Left renal pelvis (tissue), 4 donors: Measurements from ENCODE around the gene SMIM27. TPM values are rescaled to one million over a fixed set of nuclear protein-coding genes. Genes with fewer than 3 reads are reported as not detected.

Source experiments
- DNase-seq, 4 donors: peaks; one replicate each; pipeline ENCODE4 v3.0.0-alpha.2; 2013; ENCODE audit warnings: low read depth in 4 of 4, low spot score in 3 of 4
- polyA plus RNA-seq, 4 donors: library from polyadenylated mRNA; unstranded; fragments of 120-200 nt; gene quantifications; one replicate each; pipeline ENCODE4 v1.2.1, GENCODE V29; 2013; ENCODE audit not compliant: insufficient read length in 4 of 4

SMIM27 gene
- polyA plus RNA-seq, 4 donors = 12.6 to 21.7 (median 17.0) TPM

DNA sequence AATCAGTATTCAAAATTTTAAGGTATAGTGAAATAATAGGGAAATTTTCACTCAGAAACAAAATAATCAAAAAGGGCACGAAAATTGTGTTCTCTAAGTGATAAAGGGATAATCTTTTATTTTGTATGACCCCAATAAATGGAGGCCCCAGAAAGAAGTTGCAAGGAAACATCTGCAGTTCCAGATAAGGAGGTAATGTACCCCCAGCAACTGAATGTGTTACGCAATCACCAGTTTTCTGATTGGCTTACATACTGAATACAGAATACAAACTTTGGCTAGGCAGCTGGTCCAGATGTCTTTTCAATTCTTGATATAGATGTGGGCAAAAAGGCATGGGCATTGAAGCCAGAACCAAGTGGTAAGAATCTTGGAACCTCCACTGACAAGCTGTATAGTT is 2.0 kb downstream of the SMIM27 start:
- no peak for DNase-seq

- DNase-seq = no peak
Measured at GRCh38 chr9:32554591-32554990, 2.5 kb downstream of the SMIM27 start.

GRCh38 chr9:32558408-32558934 is 6.3 kb downstream of the SMIM27 start:
- DNase-seq = no peak

DNA sequence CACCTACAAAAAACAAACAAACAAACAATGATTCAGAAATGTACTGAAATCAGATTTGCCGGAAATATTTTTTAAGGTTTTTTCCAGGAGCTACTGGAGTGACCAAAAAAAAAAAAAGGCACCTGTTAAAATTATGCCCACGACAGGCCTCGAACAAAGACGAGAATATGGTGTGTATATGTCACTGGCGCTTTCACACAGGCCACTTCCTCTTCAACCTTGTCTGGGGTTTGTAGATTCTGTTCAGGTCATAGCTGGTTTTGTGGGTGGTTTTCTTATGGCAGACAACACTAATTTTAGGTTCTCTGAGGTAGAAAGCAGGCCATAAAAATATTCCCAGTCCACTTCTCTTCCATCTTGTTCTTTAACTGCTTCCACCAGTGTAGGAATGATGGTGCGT is 13.8 kb downstream of the SMIM27 start:
- DNase-seq = no peak

GRCh38 chr9:32566770-32567169 is 14.6 kb downstream of the SMIM27 start:
- DNase-seq = no peak

DNA sequence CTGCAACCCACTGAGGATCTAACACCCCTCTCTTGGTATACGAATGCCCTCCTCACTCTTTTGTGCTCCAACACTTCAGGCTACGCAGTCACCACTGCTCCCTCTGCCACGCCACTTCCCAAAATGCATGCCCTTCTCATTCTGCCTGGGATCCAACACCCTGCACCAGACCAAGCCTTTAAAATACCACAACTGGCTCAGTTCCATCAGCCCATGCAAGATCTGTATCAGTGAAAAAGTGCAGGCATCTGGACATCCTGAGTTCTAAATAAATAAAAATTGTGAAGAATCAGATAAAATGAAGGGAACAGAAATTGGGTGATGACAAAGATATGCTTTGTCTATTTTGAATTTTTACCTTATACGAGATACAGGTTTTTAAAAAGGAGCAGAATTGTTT is 18.1 kb downstream of the SMIM27 start:
- DNase-seq = no peak

GRCh38 chr9:32571969-32572899 is 20.1 kb downstream of the SMIM27 start:
- DNase-seq = peak in 3 of 4 donors; percentile 41 to 43 (median 42)

DNA sequence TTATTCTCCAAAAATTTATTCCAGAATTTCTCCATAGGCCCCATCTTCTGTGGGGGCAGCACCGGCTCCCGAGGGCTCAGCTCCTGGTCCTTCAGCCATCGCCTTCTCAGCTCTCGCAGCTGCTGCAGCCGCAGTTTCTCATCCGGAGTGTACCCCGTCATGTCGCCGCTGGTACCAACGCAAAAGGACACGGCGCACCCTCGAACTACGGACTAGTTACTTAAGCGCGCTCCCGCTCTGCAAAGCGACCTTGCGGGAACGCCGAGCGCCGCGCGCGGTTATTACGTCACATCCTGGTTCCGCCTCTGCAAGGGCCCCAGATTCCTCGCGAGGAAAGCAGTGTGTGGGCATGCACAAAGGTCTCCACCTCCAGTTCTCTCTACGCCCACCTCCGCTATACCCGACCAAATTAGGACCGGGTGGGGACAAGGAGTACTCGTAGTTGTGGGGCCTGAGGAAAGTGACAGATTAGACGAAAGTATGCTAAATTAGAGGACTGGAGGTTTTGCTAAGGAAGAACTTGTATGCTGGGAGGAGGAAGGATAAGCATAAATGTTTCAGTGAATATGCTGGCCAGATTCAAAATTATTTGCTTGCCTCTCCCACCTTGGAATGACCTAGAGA is 20.9 kb downstream of the SMIM27 start, which contains the start of gene NDUFB6:
Gene NDUFB6 (minus strand): TSS at position 260 of the 624 bp plus-strand sequence. CDS start 99 bp downstream, at position 161.
- DNase-seq = peak; percentile 87 to 91 (median 88)

DNA sequence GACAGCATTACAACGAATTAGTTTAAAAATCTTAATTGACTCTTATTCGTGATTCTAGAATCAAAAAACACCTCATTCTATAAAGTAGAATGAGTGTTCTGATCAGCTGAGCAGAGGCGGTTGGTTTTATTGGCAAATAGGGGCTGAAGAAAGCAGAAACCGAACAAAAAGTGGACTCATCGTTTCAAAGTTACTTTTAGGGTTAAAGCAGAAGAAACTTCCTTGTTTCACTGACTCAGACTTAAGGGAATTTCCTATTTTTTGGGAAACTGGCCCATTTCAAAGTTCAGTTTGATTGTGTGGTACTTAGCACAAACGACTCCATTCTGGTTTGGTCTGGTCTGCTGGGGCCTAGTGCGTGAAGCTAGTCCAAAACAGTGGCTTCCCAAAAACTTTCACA is 21.7 kb downstream of the SMIM27 start:
- DNase-seq = no peak

- no peak for DNase-seq
Measured at GRCh38 chr9:32574858-32575257, 22.7 kb downstream of the SMIM27 start.

DNA sequence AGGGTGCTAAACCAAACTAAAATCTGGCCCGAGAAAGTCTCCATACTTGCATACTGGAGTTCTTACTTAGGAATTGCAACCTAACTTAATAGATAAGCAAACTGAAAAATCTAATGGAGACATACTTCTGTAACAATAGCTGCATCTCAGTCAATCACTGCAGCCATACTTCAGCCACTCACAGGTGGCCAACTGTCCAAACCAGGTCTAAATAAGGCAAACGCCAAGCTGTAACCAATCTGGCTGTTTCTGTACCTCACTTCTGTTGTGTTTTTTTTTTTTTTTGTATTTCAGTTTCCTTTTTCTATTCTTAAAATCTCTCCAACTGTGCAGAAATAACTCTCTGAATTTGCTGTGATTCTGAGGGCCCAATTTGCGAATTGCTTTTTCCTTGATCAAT is 25.2 kb downstream of the SMIM27 start:
- no peak for DNase-seq

GRCh38 chr9:32578976-32579375 is 26.8 kb downstream of the SMIM27 start:
- no peak for DNase-seq

DNA sequence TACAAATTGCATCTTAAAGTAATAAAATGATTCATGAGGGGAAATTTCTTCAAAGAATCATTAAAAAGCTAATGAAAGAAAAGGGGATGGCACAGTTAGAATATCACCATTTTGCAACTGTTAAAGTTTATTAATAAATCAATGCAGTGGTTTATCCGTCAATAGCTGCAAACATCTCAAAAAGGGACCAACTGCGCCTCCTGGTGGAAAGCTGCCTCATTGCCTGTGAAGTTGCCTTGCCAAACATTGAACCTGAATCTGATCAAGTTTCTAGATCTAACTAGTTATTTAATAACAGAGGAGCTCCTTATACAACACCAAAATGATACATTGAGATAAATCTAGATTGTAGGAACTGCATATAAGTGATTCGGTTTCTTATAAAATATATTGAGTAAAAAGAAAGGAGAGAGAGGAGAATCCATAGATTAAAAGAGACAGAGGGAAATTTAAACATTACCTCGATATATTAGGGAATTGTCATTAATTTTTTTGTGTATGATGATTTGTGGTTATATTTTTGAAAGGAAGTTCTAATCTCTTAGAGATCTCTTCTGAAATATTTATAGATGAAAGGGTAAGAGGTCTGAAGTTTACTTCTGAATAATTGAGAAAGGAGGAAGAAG is 27.7 kb downstream of the SMIM27 start:
- DNase-seq = peak in 1 of 4 donors; percentile 19

- no peak for DNase-seq
Measured at GRCh38 chr9:32580631-32581300, 28.6 kb downstream of the SMIM27 start.

DNA sequence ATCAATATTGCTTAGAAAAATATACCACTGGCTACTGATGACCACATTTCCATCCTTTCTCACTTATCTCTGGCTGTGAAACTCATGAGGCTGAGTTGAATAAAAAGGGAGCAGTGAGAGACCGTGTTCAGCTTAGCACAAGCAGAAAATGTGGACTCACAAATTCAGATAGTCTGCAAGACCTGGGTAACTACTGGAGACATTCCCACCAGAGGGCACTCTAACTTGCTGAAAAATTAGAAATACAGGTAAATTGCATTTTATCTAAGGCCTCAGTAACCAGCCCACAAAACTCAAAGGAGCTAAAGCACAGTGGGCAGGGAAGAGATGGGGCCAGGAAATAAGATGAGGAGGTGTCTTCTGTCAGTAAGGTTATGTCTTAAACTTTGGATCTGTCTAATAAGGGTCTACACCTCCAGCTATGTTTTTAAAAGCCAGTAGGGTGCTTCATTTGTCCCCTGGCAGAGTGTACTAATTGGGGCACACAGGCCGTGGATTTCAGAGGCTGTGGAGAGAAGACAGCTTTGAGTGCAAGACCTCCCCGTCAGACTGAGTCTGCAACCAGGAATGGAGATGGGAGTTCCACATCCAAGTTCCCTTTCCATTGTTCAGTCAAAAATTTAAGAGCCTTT is 29.5 kb downstream of the SMIM27 start:
- peak in 2 of 4 donors; percentile 36 to 38 for DNase-seq

DNA sequence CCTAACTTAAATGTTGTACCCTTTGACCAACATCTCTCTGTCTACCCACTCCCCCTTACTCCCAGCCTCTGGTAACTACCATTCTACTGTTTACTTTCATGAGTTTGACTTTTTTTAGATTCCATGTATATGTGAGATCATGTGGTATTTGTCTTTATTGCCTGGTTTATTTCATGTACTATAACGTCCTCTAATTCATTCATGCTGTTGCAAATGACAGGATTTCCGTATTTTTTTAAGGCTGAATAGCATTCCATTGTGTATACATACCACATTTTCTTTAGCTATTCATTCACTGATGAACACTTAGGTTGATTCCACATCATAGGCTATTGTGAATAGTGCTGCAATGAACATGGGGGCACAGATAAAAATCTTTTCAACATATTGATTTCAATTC is 32.7 kb downstream of the SMIM27 start:
- DNase-seq = no peak

- DNase-seq = no peak
Measured at GRCh38 chr9:32587901-32588300, 35.8 kb downstream of the SMIM27 start.

- peak in 2 of 4 donors; percentile 14 to 27 for DNase-seq
Measured at GRCh38 chr9:32589083-32589723, 37.1 kb downstream of the SMIM27 start.

DNA sequence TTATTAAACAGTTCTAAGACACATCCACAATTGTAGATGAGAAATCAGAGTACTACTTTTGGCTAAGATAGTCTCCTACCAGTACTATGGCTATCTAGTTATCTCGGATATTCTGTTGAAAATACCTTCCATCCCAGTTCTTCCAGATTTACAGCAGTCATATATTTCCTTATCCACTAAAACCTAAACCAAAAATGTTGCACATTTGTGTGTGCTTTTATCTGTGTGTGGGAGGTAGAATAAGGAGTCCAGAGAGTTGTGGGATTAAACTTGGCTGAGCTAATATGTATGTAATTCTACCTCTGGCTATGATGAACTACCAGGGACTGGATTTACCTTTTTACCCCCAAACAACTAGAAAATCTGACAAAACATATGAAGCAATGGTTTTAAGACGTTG is 38.3 kb downstream of the SMIM27 start:
- no peak for DNase-seq

DNA sequence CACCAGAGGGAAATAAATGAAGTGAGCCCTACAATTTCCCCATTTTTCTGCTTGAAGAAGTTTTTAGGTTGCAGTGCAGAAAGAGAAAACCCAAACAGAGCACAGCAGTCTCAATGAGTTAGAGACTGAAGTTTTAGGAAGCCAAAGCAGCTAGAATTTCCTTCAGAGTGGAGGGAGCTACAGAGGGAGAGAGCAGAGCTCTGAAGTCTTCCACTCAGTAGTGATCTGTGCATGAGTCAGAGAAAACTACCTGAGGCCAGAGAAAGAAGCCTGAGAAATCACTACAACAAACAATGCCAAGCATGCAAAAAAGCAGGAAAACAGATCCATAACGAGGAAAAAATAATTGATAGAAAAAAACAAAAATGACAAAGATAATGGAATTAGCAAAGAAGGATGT is 38.8 kb downstream of the SMIM27 start:
- no peak for DNase-seq
